GM23338 (cell line): ENCODE results near the gene LPP. TPM values are rescaled to one million over a fixed set of nuclear protein-coding genes. Genes with fewer than 3 reads are reported as not detected.

ENCODE experiments used
- ATAC-seq: fragments of 200-7000 bp; cut with Tn5 transposase; 3 replicates; pipeline ENCODE4 v1.9.1; 2020
- DNase-seq: peaks from one replicate; pipeline ENCODE4 v3.0.0-alpha.2; 2015; ENCODE audit warnings: low spot score
- H2AFZ ChIP-seq: fragments of 200-600 bp; sonication (generic); 2 replicates; pipeline ENCODE4 v1.8.0; 2016; ENCODE audit warnings: antibody characterized with exemption, mild to moderate bottlenecking, moderate library complexity
- H3F3A ChIP-seq: fragments of 200-600 bp; sonication (generic); replicated peaks from 2 replicates; pipeline ENCODE4 v1.8.0; 2017; ENCODE audit warnings: antibody characterized with exemption, mixed run types, low read depth
- H3K27ac ChIP-seq: fragments of 200-600 bp; sonication (generic); 2 replicates; pipeline ENCODE4 v1.6.1; 2016; ENCODE audit warnings: low read depth
- H3K27me3 ChIP-seq: fragments of 200-600 bp; sonication (generic); 2 replicates; pipeline ENCODE4 v1.8.0; 2016; ENCODE audit warnings: mild to moderate bottlenecking, mixed run types, moderate library complexity; ENCODE audit not compliant: insufficient read depth
- H3K36me3 ChIP-seq: fragments of 200-600 bp; sonication (generic); 2 replicates; pipeline ENCODE4 v1.8.0; 2016; ENCODE audit warnings: mild to moderate bottlenecking; ENCODE audit not compliant: insufficient read depth
- H3K4me1 ChIP-seq: fragments of 200-600 bp; sonication (generic); 2 replicates; pipeline ENCODE4 v1.8.0; 2016; ENCODE audit warnings: mild to moderate bottlenecking, moderate library complexity; ENCODE audit not compliant: insufficient read depth
- H3K4me2 ChIP-seq: fragments of 200-600 bp; sonication (generic); 2 replicates; pipeline ENCODE4 v1.7.1; 2017; ENCODE audit warnings: mixed run types
- H3K4me3 ChIP-seq: fragments of 200-600 bp; sonication (generic); 2 replicates; pipeline ENCODE4 v1.6.1; 2016; ENCODE audit warnings: mixed run types
- H3K79me2 ChIP-seq: fragments of 200-600 bp; sonication (generic); replicated peaks from 2 replicates; pipeline ENCODE4 v1.8.0; 2017; ENCODE audit warnings: mild to moderate bottlenecking; ENCODE audit not compliant: insufficient read depth
- H3K9me2 ChIP-seq: fragments of 200-600 bp; sonication (generic); 2 replicates; pipeline ENCODE4 v1.8.0; 2017; ENCODE audit not compliant: insufficient read depth
- H4K20me1 ChIP-seq: fragments of 200-600 bp; sonication (generic); replicated peaks from 2 replicates; pipeline ENCODE4 v1.8.0; 2017; ENCODE audit warnings: mild to moderate bottlenecking; ENCODE audit not compliant: insufficient read depth
- H3K27ac Mint-ChIP-seq: 2 replicates; pipeline ENCODE4 v1.8.0; 2020; ENCODE audit warnings: inconsistent platforms, mild to moderate bottlenecking, moderate library complexity, mixed read lengths
- H3K27me3 Mint-ChIP-seq: 3 replicates; pipeline ENCODE4 v1.8.0; 2022; ENCODE audit warnings: low read depth, mild to moderate bottlenecking, moderate library complexity, mixed read lengths, inconsistent platforms; ENCODE audit not compliant: insufficient read depth, poor library complexity
- H3K36me3 Mint-ChIP-seq: 3 replicates; pipeline ENCODE4 v1.8.0; 2021; ENCODE audit warnings: low read depth, mild to moderate bottlenecking, inconsistent platforms, moderate library complexity, mixed read lengths
- H3K4me1 Mint-ChIP-seq: 3 replicates; pipeline ENCODE4 v1.8.0; 2020; ENCODE audit warnings: mild to moderate bottlenecking, inconsistent platforms, mixed read lengths
- H3K4me3 Mint-ChIP-seq: 3 replicates; pipeline ENCODE4 v1.8.0; 2021; ENCODE audit warnings: moderate library complexity, mild to moderate bottlenecking, inconsistent platforms, mixed read lengths
- H3K9me3 Mint-ChIP-seq: 3 replicates; pipeline ENCODE4 v1.8.0; 2020; ENCODE audit warnings: moderate library complexity, mild to moderate bottlenecking, inconsistent platforms, mixed read lengths
- CREB1 ChIP-seq: fragments of 250-450 bp; sonication (Bioruptor Pico); IDR thresholded peaks from 2 replicates; pipeline ENCODE4 v1.5.0; 2020; ENCODE audit warnings: low read depth, mild to moderate bottlenecking, moderate library complexity
- EZH2phosphoT487 ChIP-seq: fragments of 200-600 bp; sonication (generic); IDR thresholded peaks from one replicate; pipeline ENCODE4 v1.8.1; 2018; ENCODE audit warnings: antibody characterized with exemption; ENCODE audit not compliant: unreplicated experiment
- JUNB ChIP-seq: IDR thresholded peaks from one replicate; pipeline ENCODE4 v1.6.1; 2016; ENCODE audit warnings: antibody characterized with exemption; ENCODE audit not compliant: unreplicated experiment
- NANOG ChIP-seq: IDR thresholded peaks from 2 replicates; pipeline ENCODE4 v1.6.1; 2016; ENCODE audit warnings: antibody characterized with exemption, borderline replicate concordance
- STAT1 ChIP-seq: IDR thresholded peaks from one replicate; pipeline ENCODE4 v1.6.1; 2016; ENCODE audit warnings: antibody characterized with exemption; ENCODE audit not compliant: unreplicated experiment
- ZNF114 ChIP-seq: fragments of 250-450 bp; sonication (Bioruptor Pico); IDR thresholded peaks from 2 replicates; pipeline ENCODE4 v1.5.0; 2020; ENCODE audit warnings: mild to moderate bottlenecking, moderate library complexity
- ZNF331 ChIP-seq: fragments of 250-450 bp; sonication (Bioruptor Pico); IDR thresholded peaks from 2 replicates; pipeline ENCODE4 v1.5.0; 2020; ENCODE audit warnings: low read depth, mild to moderate bottlenecking, moderate library complexity
- polyA plus RNA-seq: library from polyadenylated mRNA; unstranded; fragments of >200 nt; fragmentation: Nextera tagmentation; extraction: Ambion mirVana; gene quantifications from 2 replicates; pipeline ENCODE4 v1.2.1, GENCODE V29; 2016
- total RNA-seq: library from RNA; depleted of rRNA; stranded (reverse); fragments of >200 nt; shearing (Covaris generic); gene quantifications from 2 replicates; pipeline ENCODE4 v1.2.3, GENCODE V29; 2014
- TF ChIP-seq, protein P1 (sequence below): fragments of 250-450 bp; sonication (Bioruptor Pico); IDR thresholded peaks from 2 replicates; pipeline ENCODE4 v1.5.0; 2020; ENCODE audit warnings: mild to moderate bottlenecking, moderate library complexity
- TF ChIP-seq, protein P2 (sequence below), 2 experiments: fragments of 200-600 bp in 1 of 2; sonication (generic) in 1 of 2; conservative IDR thresholded peaks; 2 replicates each; pipeline versions ENCODE4 v1.5.1 to v1.6.1; 2016 to 2017; ENCODE audit warnings: antibody characterized with exemption in 2 of 2, low read depth in 2 of 2, mild to moderate bottlenecking in 2 of 2, moderate library complexity in 1 of 2
- TF ChIP-seq, protein P3 (sequence below): IDR thresholded peaks from 2 replicates; pipeline ENCODE4 v1.6.1; 2016; ENCODE audit warnings: antibody characterized with exemption

Gene LPP
- total and polyA plus RNA-seq, 2 experiments from 2014 or later = 23.0 to 35.2 TPM

GRCh38 chr3:188848947-188849346 lies 695.0 kb downstream of the LPP start (continued):
- TF ChIP-seq, protein P1, sequence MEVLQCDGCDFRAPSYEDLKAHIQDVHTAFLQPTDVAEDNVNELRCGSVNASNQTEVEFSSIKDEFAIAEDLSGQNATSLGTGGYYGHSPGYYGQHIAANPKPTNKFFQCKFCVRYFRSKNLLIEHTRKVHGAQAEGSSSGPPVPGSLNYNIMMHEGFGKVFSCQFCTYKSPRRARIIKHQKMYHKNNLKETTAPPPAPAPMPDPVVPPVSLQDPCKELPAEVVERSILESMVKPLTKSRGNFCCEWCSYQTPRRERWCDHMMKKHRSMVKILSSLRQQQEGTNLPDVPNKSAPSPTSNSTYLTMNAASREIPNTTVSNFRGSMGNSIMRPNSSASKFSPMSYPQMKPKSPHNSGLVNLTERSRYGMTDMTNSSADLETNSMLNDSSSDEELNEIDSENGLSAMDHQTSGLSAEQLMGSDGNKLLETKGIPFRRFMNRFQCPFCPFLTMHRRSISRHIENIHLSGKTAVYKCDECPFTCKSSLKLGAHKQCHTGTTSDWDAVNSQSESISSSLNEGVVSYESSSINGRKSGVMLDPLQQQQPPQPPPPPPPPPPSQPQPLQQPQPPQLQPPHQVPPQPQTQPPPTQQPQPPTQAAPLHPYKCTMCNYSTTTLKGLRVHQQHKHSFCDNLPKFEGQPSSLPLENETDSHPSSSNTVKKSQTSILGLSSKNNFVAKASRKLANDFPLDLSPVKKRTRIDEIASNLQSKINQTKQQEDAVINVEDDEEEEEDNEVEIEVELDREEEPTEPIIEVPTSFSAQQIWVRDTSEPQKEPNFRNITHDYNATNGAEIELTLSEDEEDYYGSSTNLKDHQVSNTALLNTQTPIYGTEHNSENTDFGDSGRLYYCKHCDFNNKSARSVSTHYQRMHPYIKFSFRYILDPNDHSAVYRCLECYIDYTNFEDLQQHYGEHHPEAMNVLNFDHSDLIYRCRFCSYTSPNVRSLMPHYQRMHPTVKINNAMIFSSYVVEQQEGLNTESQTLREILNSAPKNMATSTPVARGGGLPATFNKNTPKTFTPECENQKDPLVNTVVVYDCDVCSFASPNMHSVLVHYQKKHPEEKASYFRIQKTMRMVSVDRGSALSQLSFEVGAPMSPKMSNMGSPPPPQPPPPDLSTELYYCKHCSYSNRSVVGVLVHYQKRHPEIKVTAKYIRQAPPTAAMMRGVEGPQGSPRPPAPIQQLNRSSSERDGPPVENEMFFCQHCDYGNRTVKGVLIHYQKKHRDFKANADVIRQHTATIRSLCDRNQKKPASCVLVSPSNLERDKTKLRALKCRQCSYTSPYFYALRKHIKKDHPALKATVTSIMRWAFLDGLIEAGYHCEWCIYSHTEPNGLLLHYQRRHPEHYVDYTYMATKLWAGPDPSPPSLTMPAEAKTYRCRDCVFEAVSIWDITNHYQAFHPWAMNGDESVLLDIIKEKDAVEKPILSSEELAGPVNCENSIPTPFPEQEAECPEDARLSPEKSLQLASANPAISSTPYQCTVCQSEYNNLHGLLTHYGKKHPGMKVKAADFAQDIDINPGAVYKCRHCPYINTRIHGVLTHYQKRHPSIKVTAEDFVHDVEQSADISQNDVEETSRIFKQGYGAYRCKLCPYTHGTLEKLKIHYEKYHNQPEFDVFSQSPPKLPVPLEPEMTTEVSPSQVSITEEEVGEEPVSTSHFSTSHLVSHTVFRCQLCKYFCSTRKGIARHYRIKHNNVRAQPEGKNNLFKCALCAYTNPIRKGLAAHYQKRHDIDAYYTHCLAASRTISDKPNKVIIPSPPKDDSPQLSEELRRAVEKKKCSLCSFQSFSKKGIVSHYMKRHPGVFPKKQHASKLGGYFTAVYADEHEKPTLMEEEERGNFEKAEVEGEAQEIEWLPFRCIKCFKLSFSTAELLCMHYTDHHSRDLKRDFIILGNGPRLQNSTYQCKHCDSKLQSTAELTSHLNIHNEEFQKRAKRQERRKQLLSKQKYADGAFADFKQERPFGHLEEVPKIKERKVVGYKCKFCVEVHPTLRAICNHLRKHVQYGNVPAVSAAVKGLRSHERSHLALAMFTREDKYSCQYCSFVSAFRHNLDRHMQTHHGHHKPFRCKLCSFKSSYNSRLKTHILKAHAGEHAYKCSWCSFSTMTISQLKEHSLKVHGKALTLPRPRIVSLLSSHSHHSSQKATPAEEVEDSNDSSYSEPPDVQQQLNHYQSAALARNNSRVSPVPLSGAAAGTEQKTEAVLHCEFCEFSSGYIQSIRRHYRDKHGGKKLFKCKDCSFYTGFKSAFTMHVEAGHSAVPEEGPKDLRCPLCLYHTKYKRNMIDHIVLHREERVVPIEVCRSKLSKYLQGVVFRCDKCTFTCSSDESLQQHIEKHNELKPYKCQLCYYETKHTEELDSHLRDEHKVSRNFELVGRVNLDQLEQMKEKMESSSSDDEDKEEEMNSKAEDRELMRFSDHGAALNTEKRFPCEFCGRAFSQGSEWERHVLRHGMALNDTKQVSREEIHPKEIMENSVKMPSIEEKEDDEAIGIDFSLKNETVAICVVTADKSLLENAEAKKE (CRISPR knock-in tag) = no peak
- TF ChIP-seq ZNF114 (CRISPR knock-in tag) (no peak), JUNB (no peak)
- TF ChIP-seq, protein P2, sequence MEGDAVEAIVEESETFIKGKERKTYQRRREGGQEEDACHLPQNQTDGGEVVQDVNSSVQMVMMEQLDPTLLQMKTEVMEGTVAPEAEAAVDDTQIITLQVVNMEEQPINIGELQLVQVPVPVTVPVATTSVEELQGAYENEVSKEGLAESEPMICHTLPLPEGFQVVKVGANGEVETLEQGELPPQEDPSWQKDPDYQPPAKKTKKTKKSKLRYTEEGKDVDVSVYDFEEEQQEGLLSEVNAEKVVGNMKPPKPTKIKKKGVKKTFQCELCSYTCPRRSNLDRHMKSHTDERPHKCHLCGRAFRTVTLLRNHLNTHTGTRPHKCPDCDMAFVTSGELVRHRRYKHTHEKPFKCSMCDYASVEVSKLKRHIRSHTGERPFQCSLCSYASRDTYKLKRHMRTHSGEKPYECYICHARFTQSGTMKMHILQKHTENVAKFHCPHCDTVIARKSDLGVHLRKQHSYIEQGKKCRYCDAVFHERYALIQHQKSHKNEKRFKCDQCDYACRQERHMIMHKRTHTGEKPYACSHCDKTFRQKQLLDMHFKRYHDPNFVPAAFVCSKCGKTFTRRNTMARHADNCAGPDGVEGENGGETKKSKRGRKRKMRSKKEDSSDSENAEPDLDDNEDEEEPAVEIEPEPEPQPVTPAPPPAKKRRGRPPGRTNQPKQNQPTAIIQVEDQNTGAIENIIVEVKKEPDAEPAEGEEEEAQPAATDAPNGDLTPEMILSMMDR (conservative IDR thresholded peaks at IDR 0.05; ENCODE audit: low read depth in 2 of 2) = no peak

DNA sequence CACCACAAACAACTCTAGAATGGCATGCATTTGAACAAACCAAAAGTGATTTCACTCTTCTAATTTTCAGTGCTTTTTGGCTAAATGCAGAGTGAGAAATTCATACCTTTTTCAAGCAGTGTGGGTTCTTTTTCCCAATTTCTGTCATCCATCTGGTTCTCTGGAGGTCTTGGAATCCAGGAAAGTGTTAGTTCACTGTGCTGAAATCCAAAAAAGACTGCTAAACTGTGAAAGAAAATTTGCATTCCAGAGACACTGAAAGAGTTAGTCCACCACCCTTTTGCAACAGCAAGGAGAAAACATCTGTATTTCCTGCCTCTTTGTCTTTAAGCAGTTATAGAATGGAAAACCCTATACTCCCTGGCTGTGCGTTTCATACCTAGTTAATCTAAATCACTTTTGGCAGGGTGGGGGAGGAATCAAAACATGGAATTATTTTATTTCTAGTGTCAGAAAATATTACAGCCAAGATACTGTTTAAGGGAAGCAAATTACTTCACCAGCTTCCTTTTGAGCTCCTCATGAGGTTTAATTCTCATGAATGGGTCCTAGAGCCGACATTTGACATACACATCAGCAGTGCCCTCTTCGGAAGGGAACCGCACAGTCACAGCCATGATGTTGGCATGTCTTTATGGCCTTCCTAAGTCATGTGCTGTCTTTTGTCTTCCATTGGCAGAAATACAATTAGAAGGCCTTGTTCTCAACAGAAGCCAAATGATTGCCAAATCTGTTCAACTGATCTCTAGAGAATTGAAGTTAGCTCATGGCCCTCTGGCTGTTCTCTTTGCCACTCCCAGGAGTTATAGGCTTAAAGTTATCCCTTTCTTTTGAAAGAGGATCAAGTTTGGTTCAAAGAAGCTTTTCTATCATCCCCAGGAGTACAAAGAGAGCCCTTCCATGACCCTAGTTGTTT lies 700.2 kb downstream of the LPP start:
- Histone ChIP-seq H2AFZ (no peak overlapping the region), H3K4me1 (no peaks in the 10 kb centered on the region), H3K36me3 (no peaks in the 10 kb centered on the region), H3K79me2 (no peaks in the 10 kb centered on the region), H3K9me2 (no peaks in the 10 kb centered on the region), H4K20me1 (no peaks in the 10 kb centered on the region; the same call in 1 of the 2 replicates), H3K4me2 (no peak overlapping the region), H3K27ac (no peak overlapping the region), H3K4me3 (no peak overlapping the region), H3F3A (no peaks in the 10 kb centered on the region), H3K27me3 (no peaks in the 10 kb centered on the region)
- H3K27ac Mint-ChIP-seq = no peak overlapping the region
- H3K4me1 Mint-ChIP-seq = no peaks in the 10 kb centered on the region; the same call in 2 of the 3 replicates
- DNase-seq (no peak), ATAC-seq (no peak)
- H3K4me3 Mint-ChIP-seq = no peak overlapping the region
- H3K27me3 Mint-ChIP-seq = no peaks in the 10 kb centered on the region
- H3K9me3 Mint-ChIP-seq = no peaks in the 10 kb centered on the region
- H3K36me3 Mint-ChIP-seq = no peaks in the 10 kb centered on the region
- TF ChIP-seq JUNB (no peak), ZNF331 (no peak), EZH2phosphoT487 (no peak), NANOG (no peak), CREB1 (CRISPR knock-in tag) (no peak), STAT1 (no peak)
- TF ChIP-seq, protein P2 (conservative IDR thresholded peaks at IDR 0.05; ENCODE audit: low read depth in 2 of 2) = no peak
- TF ChIP-seq, protein P3, sequence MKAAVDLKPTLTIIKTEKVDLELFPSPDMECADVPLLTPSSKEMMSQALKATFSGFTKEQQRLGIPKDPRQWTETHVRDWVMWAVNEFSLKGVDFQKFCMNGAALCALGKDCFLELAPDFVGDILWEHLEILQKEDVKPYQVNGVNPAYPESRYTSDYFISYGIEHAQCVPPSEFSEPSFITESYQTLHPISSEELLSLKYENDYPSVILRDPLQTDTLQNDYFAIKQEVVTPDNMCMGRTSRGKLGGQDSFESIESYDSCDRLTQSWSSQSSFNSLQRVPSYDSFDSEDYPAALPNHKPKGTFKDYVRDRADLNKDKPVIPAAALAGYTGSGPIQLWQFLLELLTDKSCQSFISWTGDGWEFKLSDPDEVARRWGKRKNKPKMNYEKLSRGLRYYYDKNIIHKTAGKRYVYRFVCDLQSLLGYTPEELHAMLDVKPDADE = no peak
